Naive B cell (primary cell): ENCODE results near the gene MTMR12. TPM values are rescaled to one million over a fixed set of nuclear protein-coding genes. Genes with fewer than 3 reads are reported as not detected.
A peak's percentile ranks its signal among the peaks of the same experiment; 100 is the strongest.

Experiments used
- ATAC-seq, 2 donors: fragments of 150-1000 bp; cut with Tn5 transposase; 2 replicates each; pipeline ENCODE4 v1.10.0; 2021; ENCODE audit warnings: low read depth in 2 of 2, mild to moderate bottlenecking in 2 of 2, moderate library complexity in 2 of 2
- DNase-seq: peaks from one replicate; pipeline ENCODE4 v3.0.0; 2022
- H3K27ac Mint-ChIP-seq, 6 donors: one replicate each; pipeline ENCODE4 v1.8.0; 2020 to 2022; ENCODE audit warnings: mild to moderate bottlenecking in 6 of 6, mixed read lengths in 6 of 6, moderate library complexity in 5 of 6, inconsistent platforms in 2 of 6
- H3K27me3 Mint-ChIP-seq, 3 donors: one replicate each; pipeline ENCODE4 v1.8.0; 2021 to 2022; ENCODE audit warnings: mixed read lengths in 3 of 3, mild to moderate bottlenecking in 1 of 3
- H3K36me3 Mint-ChIP-seq, 2 donors: one replicate each; pipeline ENCODE4 v1.8.0; 2020 to 2022; ENCODE audit warnings: mixed read lengths in 2 of 2, inconsistent platforms in 1 of 2, mild to moderate bottlenecking in 1 of 2
- H3K4me1 Mint-ChIP-seq, 3 donors: one replicate each; pipeline ENCODE4 v1.8.0; 2020 to 2022; ENCODE audit warnings: mixed read lengths in 3 of 3, inconsistent platforms in 1 of 3, mild to moderate bottlenecking in 1 of 3, moderate library complexity in 1 of 3
- H3K4me3 Mint-ChIP-seq, 8 donors: one replicate each; pipeline ENCODE4 v1.8.0; 2020 to 2022; ENCODE audit warnings: mild to moderate bottlenecking in 8 of 8, mixed read lengths in 8 of 8, moderate library complexity in 8 of 8, inconsistent platforms in 2 of 8
- H3K9me3 Mint-ChIP-seq, 7 donors: one replicate each; pipeline ENCODE4 v1.8.0; 2020 to 2022; ENCODE audit warnings: mixed read lengths in 7 of 7, mild to moderate bottlenecking in 5 of 7, inconsistent platforms in 2 of 7, moderate library complexity in 1 of 7
- polyA plus RNA-seq, 6 donors: library from polyadenylated mRNA; unstranded; fragments of 300-500 nt; fragmentation: Illumina TruSeq; gene quantifications; one replicate each; pipeline ENCODE4 v1.2.3, GENCODE V29; 2021; ENCODE audit warnings: low read depth in 6 of 6

Gene MTMR12
- polyA plus RNA-seq, 6 donors from 2014 or later, result 16.9 to 32.1 (median 20.5) TPM

GRCh38 chr5:32274548-32275395 lies 38.0 kb downstream of the MTMR12 start:
- peaks cover 33 to 54% (median 37%) of the 10 kb centered on the region in 3 donors for H3K4me1 Mint-ChIP-seq
- H3K36me3 Mint-ChIP-seq, result peaks cover 29 to 31% of the 10 kb centered on the region in 2 donors
- H3K27me3 Mint-ChIP-seq, result no peaks in the 10 kb centered on the region
- no peak for DNase-seq
- no peak for ATAC-seq
- H3K27ac Mint-ChIP-seq, result peak overlapping the region in 5 of 6 donors; percentile 57 to 97 (median 64)
- peak overlapping the region in 1 of 8 donors; percentile 57 for H3K4me3 Mint-ChIP-seq
- no peaks in the 10 kb centered on the region for H3K9me3 Mint-ChIP-seq

- H3K27me3 Mint-ChIP-seq, result no peaks in the 10 kb centered on the region
- H3K27ac Mint-ChIP-seq, result peak overlapping the region in 3 of 6 donors; percentile 7 to 93 (median 54)
- H3K4me1 Mint-ChIP-seq, result peaks cover 32 to 49% (median 37%) of the 10 kb centered on the region in 3 donors
- DNase-seq (no peak), ATAC-seq (no peak)
- peaks cover 30 to 31% of the 10 kb centered on the region in 2 donors for H3K36me3 Mint-ChIP-seq
- H3K9me3 Mint-ChIP-seq, result no peaks in the 10 kb centered on the region
- no peak overlapping the region for H3K4me3 Mint-ChIP-seq
Observed at GRCh38 chr5:32273821-32274220, 38.9 kb downstream of the MTMR12 start.

DNA sequence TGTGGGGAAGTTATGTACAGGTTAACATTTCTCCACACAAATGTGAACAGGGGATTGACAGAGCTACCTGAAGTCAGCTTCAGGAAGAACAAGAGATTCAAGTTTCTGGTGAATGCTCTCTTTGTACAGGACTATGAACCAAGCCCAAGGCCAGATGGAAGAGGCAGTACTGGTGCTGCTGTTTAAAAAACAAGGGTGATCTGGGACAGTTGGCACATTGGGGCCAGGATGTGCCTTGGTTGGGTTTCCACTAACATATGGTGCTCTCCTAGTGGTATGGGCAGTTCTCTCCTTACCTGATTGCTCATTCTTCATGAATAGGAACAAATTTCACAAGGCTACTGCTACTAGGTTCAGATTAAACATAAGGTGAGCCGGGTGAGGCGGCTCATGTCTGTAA lies 40.0 kb downstream of the MTMR12 start:
- DNase-seq (no peak), ATAC-seq (no peak)
- no peak overlapping the region for H3K4me3 Mint-ChIP-seq
- H3K9me3 Mint-ChIP-seq, result no peaks in the 10 kb centered on the region
- H3K27me3 Mint-ChIP-seq, result no peaks in the 10 kb centered on the region
- H3K27ac Mint-ChIP-seq, result peak overlapping the region in 5 of 6 donors; percentile 12 to 93 (median 73)
- peaks cover 30 to 31% of the 10 kb centered on the region in 2 donors for H3K36me3 Mint-ChIP-seq
- H3K4me1 Mint-ChIP-seq, result peaks cover 25 to 40% (median 29%) of the 10 kb centered on the region in 3 donors

GRCh38 chr5:32270946-32271345 lies 41.8 kb downstream of the MTMR12 start:
- Mint-ChIP-seq H3K4me3 (no peak overlapping the region), H3K27me3 (no peaks in the 10 kb centered on the region), H3K36me3 (peaks cover 31 to 34% of the 10 kb centered on the region in 2 donors), H3K4me1 (peaks cover 12 to 24% (median 22%) of the 10 kb centered on the region in 3 donors), H3K27ac (peak overlapping the region in 5 of 6 donors; percentile 56 to 85 (median 84)), H3K9me3 (no peaks in the 10 kb centered on the region)
- no peak for ATAC-seq
- DNase-seq, result no peak

GRCh38 chr5:32270178-32270577 lies 42.6 kb downstream of the MTMR12 start:
- peaks cover 8 to 18% (median 16%) of the 10 kb centered on the region in 3 donors for H3K4me1 Mint-ChIP-seq
- peaks cover 31 to 41% of the 10 kb centered on the region in 2 donors for H3K36me3 Mint-ChIP-seq
- no peaks in the 10 kb centered on the region for H3K9me3 Mint-ChIP-seq

DNA sequence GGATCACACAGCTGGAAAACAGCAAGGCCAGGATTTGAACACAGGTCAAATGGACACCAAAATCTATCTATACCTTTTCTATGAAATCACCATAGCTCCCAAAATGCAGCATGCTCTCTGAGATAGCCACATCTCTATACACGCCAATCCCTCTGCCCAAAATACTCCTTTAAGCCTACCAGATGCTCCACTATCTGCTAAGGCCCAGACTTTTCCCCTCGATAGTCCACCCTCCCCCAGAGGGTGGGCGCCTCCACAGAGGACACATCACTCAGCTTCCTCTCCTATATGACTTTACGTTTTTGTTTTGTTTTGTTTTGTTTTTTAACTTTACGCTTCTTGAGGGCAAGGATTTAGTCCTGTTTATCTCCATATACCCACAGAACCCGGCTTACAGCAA lies 46.8 kb downstream of the MTMR12 start:
- H3K36me3 Mint-ChIP-seq, result peaks cover 25 to 38% of the 10 kb centered on the region in 2 donors
- no peak for DNase-seq
- no peak overlapping the region for H3K27ac Mint-ChIP-seq
- H3K4me3 Mint-ChIP-seq, result no peak overlapping the region
- H3K27me3 Mint-ChIP-seq, result no peaks in the 10 kb centered on the region
- no peak for ATAC-seq
- H3K4me1 Mint-ChIP-seq, result peaks cover 9 to 11% (median 11%) of the 10 kb centered on the region in 3 donors
- H3K9me3 Mint-ChIP-seq, result peaks cover 0 to 5% (median 0%) of the 10 kb centered on the region in 7 donors

More at GRCh38 chr5:32270178-32270577, 42.6 kb downstream of the MTMR12 start:
- Mint-ChIP-seq H3K27ac (peak overlapping the region in 3 of 6 donors; percentile 77 to 85 (median 85)), H3K4me3 (no peak overlapping the region), H3K27me3 (no peaks in the 10 kb centered on the region)
- ATAC-seq (no peak), DNase-seq (no peak)

DNA sequence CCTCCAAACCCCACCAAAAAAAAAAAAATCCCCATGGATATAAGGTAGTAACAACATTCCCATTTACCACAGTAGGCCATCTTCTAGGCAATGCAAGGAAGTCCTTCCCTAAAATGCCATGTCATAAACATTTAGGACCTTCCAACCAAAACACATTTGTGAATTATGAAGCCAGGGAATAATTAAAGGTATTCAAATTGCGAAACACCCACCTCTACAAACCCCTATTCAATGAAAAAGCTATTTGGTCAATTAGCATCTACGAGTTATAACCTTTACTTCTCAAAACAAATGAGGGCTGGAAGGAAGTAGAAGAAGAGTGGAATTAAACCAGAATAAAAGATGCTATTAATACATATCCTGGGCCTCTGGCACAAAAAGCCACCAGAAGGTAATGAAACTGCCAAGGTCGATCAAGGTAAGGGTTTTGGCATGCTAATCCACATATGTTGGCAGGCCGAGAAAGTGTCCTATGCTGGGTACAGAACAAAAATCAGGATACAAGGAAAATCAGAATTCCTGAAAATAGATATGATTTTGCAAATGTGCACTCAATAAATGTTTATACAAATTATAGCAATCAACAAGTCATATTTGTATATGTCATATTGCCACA lies 47.7 kb downstream of the MTMR12 start:
- DNase-seq, result no peak
- no peak overlapping the region for H3K27ac Mint-ChIP-seq
- H3K9me3 Mint-ChIP-seq, result peaks cover 0 to 5% (median 0%) of the 10 kb centered on the region in 7 donors
- H3K36me3 Mint-ChIP-seq, result peaks cover 18 to 36% of the 10 kb centered on the region in 2 donors
- no peak for ATAC-seq
- no peaks in the 10 kb centered on the region for H3K27me3 Mint-ChIP-seq
- H3K4me1 Mint-ChIP-seq, result peaks cover 6 to 10% (median 7%) of the 10 kb centered on the region in 3 donors
- no peak overlapping the region for H3K4me3 Mint-ChIP-seq

DNA sequence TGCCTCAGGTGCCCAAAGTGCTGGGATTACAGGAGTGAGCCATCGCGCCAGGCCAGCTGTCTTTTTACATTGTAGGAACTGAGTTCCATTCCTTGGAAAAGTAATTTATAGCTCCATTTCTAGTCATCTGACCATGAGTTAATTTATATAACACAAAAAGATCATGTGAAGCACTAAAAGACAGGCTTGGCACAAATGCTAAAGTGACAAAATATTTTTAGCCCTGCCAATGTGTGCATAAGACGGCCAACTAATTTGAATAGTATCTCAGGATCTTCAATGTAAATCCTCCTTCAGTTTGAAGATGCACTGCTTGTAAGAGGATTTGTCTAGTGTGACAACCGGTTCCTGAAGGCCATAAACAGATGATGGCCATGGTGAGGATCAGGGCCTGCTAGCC lies 49.1 kb downstream of the MTMR12 start:
- peaks cover 25 to 40% of the 10 kb centered on the region in 2 donors for H3K36me3 Mint-ChIP-seq
- ATAC-seq (no peak), DNase-seq (no peak)
- H3K27ac Mint-ChIP-seq, result no peak overlapping the region
- no peak overlapping the region for H3K4me3 Mint-ChIP-seq
- H3K4me1 Mint-ChIP-seq, result peaks cover 6 to 10% (median 7%) of the 10 kb centered on the region in 3 donors
- peaks cover 0 to 5% (median 0%) of the 10 kb centered on the region in 7 donors for H3K9me3 Mint-ChIP-seq
- H3K27me3 Mint-ChIP-seq, result no peaks in the 10 kb centered on the region

- peaks cover 6 to 10% (median 7%) of the 10 kb centered on the region in 3 donors for H3K4me1 Mint-ChIP-seq
Observed at GRCh38 chr5:32261198-32261597, 51.5 kb downstream of the MTMR12 start.

DNA sequence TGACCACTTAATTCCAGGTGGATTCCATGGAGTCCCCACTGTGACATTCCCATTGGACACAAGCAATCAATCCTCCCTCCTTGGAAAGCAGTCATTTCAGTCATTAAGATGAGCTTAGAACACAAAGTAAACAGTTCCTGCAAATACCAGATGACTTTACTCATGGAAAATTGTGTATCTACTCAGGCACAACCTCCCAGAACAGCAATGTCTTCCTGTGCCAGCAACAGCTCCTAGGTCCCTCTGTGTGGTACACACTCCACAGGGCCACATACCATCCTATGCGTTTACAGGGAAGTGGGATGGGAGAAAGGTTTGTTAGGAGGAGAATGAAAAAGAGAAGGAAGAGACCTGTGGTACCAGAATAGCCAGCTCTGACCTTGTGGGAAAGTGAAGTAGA lies 53.7 kb downstream of the MTMR12 start:
- no peak overlapping the region for H3K4me3 Mint-ChIP-seq
- peaks cover 6 to 10% (median 7%) of the 10 kb centered on the region in 3 donors for H3K4me1 Mint-ChIP-seq
- no peak for DNase-seq
- no peak for ATAC-seq
- peak overlapping the region in 2 of 6 donors; percentile 25 to 63 for H3K27ac Mint-ChIP-seq
- peaks cover 28 to 45% of the 10 kb centered on the region in 2 donors for H3K36me3 Mint-ChIP-seq
- H3K27me3 Mint-ChIP-seq, result no peaks in the 10 kb centered on the region
- H3K9me3 Mint-ChIP-seq, result peaks cover 0 to 5% (median 0%) of the 10 kb centered on the region in 7 donors

More at GRCh38 chr5:32261198-32261597, 51.5 kb downstream of the MTMR12 start:
- ATAC-seq (peak; percentile 58 to 61), DNase-seq (no peak)
- peak overlapping the region in 5 of 6 donors; percentile 67 to 96 (median 83) for H3K27ac Mint-ChIP-seq
- H3K36me3 Mint-ChIP-seq, result peaks cover 28 to 52% of the 10 kb centered on the region in 2 donors
- peak overlapping the region in 1 of 8 donors; percentile 12 for H3K4me3 Mint-ChIP-seq
- H3K9me3 Mint-ChIP-seq, result peaks cover 0 to 5% (median 0%) of the 10 kb centered on the region in 7 donors
- no peaks in the 10 kb centered on the region for H3K27me3 Mint-ChIP-seq

- Mint-ChIP-seq H3K27ac (peak overlapping the region in 2 of 6 donors; percentile 25 to 59), H3K9me3 (peaks cover 0 to 5% (median 0%) of the 10 kb centered on the region in 7 donors), H3K36me3 (peaks cover 28 to 45% of the 10 kb centered on the region in 2 donors), H3K4me3 (no peak overlapping the region), H3K27me3 (no peaks in the 10 kb centered on the region), H3K4me1 (peaks cover 6 to 10% (median 7%) of the 10 kb centered on the region in 3 donors)
- no peak for ATAC-seq
- no peak for DNase-seq
Observed at GRCh38 chr5:32258424-32258823, 54.3 kb downstream of the MTMR12 start.

- Mint-ChIP-seq H3K9me3 (no peaks in the 10 kb centered on the region), H3K4me3 (no peak overlapping the region), H3K36me3 (peaks cover 19 to 48% of the 10 kb centered on the region in 2 donors), H3K27me3 (no peaks in the 10 kb centered on the region), H3K27ac (peak overlapping the region in 1 of 6 donors; percentile 39), H3K4me1 (peaks cover 0 to 12% (median 7%) of the 10 kb centered on the region in 3 donors)
- ATAC-seq (no peak), DNase-seq (no peak)
Observed at GRCh38 chr5:32255540-32255900, 57.2 kb downstream of the MTMR12 start.

GRCh38 chr5:32254881-32255539 lies 57.7 kb downstream of the MTMR12 start:
- ATAC-seq (no peak), DNase-seq (no peak)
- Mint-ChIP-seq H3K27me3 (no peaks in the 10 kb centered on the region), H3K27ac (peak overlapping the region in 2 of 6 donors; percentile 39 to 41), H3K9me3 (no peaks in the 10 kb centered on the region), H3K36me3 (peaks cover 21 to 47% of the 10 kb centered on the region in 2 donors), H3K4me1 (peaks cover 0 to 12% (median 7%) of the 10 kb centered on the region in 3 donors), H3K4me3 (no peak overlapping the region)
